GM12874 (cell line): Measurements from ENCODE around the gene HS6ST3.

Experiments
- TF ChIP-seq, protein P1 (sequence below): IDR thresholded peaks from 2 replicates; pipeline ENCODE4 v1.5.1; 2011; ENCODE audit warnings: low read depth, mild to moderate bottlenecking, control low read depth, low read length, moderate library complexity; ENCODE audit not compliant: insufficient read depth

The HS6ST3 gene

DNA sequence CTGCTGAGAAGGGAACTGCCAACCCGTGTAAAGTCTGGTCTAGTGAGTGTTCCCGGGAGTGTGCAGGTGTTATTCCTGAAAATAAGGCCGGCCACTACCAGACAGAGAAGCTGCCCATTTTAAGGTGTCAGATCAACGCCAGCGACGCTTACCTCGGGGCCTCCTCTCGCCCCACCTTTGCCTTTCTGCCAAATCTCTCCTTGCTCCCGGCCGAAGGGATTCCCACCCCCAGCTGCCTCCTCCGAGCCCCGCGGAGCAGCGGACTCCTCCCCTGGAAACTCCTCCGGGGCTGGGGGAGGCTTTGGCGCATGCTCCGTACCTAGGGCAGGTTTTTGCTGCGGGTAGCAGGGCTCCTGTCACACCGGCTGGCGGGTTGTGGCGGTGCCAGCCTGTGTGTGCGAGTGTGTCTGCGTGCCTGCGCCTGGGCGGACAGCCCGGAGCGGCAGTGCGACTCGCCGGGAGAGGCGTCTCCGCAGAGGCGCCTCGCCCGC, at the start of gene HS6ST3:
Gene HS6ST3, plus strand, starts transcription at position 359 of the 491 bp plus-strand sequence.
- TF ChIP-seq, protein P1, sequence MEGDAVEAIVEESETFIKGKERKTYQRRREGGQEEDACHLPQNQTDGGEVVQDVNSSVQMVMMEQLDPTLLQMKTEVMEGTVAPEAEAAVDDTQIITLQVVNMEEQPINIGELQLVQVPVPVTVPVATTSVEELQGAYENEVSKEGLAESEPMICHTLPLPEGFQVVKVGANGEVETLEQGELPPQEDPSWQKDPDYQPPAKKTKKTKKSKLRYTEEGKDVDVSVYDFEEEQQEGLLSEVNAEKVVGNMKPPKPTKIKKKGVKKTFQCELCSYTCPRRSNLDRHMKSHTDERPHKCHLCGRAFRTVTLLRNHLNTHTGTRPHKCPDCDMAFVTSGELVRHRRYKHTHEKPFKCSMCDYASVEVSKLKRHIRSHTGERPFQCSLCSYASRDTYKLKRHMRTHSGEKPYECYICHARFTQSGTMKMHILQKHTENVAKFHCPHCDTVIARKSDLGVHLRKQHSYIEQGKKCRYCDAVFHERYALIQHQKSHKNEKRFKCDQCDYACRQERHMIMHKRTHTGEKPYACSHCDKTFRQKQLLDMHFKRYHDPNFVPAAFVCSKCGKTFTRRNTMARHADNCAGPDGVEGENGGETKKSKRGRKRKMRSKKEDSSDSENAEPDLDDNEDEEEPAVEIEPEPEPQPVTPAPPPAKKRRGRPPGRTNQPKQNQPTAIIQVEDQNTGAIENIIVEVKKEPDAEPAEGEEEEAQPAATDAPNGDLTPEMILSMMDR, result no peak

DNA sequence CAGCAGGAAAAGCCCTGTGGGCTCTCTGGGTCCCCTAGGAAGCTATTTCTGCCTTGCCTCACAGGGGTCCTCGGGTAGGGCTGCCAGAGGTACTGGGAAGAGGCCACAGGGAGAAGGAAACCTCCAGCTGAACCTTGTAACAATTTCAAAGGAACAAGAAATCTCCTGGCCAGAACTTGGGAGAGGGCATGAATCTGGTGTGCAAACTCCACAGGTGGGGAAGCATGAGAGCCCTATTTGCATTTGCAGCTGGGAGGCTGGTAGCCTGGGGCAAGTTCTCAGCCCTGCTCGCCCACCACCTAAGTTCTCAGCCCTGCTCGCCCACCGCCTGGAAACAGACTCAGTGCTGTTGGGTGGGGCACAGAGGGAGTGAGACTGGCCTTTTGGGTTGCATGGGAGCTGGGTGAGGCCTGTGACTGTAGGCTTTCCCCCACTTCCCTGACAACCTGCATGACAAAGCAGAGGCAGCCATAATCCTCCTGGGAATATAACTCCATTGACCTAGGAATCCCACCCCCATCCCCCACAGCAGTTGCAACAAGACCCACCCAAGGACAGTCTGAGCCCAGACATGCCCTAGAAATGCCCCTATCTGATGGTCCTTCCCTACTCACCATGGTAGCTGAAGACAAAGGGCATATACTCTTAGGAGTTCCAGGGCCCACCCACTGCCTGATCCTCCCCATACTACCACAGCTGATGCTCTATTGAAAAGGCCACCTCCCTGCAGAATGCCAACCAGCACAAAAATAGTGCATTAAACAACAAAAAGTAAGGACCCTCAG, 48.4 kb upstream of the HS6ST3 start:
- TF ChIP-seq, protein P1, result no peak

- TF ChIP-seq, protein P1, result no peak
These were observed 45.7 kb upstream of the HS6ST3 start for GRCh38 chr13:96044238-96044637.

GRCh38 chr13:96052656-96053002, 37.3 kb upstream of the HS6ST3 start:
- TF ChIP-seq, protein P1, result no peak

DNA sequence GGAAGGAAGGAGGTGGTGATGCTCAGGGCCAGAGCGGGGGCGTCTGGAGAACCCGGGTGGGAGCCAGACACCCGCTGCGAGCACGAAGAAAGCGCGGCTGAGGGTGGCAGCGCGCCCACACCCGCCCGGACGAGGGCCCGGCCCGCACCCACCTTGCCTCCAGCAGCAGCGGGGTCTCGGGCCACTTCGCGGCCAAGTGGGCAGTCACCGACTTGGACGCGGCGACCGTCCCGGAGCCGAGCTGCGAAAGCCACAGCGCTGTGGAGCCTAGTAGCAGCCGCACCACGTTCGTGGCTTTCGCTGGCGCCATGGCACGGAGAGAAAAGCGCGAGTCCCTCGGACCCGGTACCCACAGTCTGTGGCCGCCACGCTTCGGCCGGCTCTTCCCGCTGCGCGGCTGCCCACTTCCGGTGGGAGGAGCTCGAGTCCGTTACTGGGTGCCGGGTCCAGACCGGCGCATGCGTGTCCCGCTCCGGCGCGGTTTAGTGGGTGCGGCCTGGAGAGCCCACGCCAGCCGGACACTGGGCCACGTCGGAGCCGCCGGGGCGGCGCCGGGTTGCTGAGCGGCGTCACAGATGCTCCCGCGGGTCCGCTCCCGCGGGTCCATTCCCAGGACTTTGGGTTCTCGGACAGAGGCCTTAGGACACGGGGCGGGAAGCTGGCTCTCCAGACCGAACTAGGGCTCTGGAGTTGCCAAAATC, 36.8 kb upstream of the HS6ST3 start, which contains the start of gene UGGT2:
Gene UGGT2, minus strand, starts transcription at position 399 of the 701 bp plus-strand sequence. Its CDS starts 89 bp downstream, at position 310.
- TF ChIP-seq, protein P1, result no peak

- TF ChIP-seq, protein P1, result no peak
These were observed 24.1 kb upstream of the HS6ST3 start for GRCh38 chr13:96065849-96066248.

- TF ChIP-seq, protein P1, result no peak
These were observed 21.2 kb upstream of the HS6ST3 start for GRCh38 chr13:96068729-96069128.
